Colonic mucosa (tissue), 4 donors: ENCODE results near the gene SLC18A3. TPM values are rescaled to one million over a fixed set of nuclear protein-coding genes. Genes with fewer than 3 reads are reported as not detected.

Source experiments
- DNase-seq: peaks from one replicate; pipeline ENCODE4 v3.0.0-alpha.2; 2020
- H3K27ac ChIP-seq: fragments of 200-600 bp; one replicate; pipeline ENCODE4 v1.8.0; 2021
- H3K27me3 ChIP-seq: fragments of 200-600 bp; one replicate; pipeline ENCODE4 v1.8.0; 2021
- H3K36me3 ChIP-seq: fragments of 200-600 bp; one replicate; pipeline ENCODE4 v1.8.0; 2021
- H3K4me1 ChIP-seq: fragments of 200-600 bp; one replicate; pipeline ENCODE4 v1.8.0; 2021; ENCODE audit warnings: mild to moderate bottlenecking
- H3K4me3 ChIP-seq: fragments of 200-600 bp; one replicate; pipeline ENCODE4 v1.8.0; 2021
- H3K9ac ChIP-seq, 2 donors: one replicate each; pipeline ENCODE4 v1.7.0; 2013; ENCODE audit warnings: control low read depth in 2 of 2, low read depth in 2 of 2, low read length in 2 of 2
- H3K9me3 ChIP-seq: fragments of 200-600 bp; one replicate; pipeline ENCODE4 v1.8.0; 2021
- CTCF ChIP-seq: fragments of 200-600 bp; IDR thresholded peaks from one replicate; pipeline ENCODE4 v1.8.0; 2022; ENCODE audit warnings: antibody characterized with exemption, mild to moderate bottlenecking
- intact Hi-C: fragments of 100-400 bp; cut with DNase I; formaldehyde crosslinking; loops from one replicate; pipeline ENCODE4 v1.14.1; 2022
- total RNA-seq, 2 donors: library from RNA; stranded (reverse); fragmentation: NEBNext Ultra II Directional in 1 of 2; extraction: Animal tissue kit (Norgen Biotek cat#: 25700) in 1 of 2; gene quantifications; one replicate each; pipeline ENCODE4 v1.2.1, GENCODE V29; 2021
- donor health status: healthy.
- donor health status: DM: no; HTN: no; CAD: no.
- donor health status: DM: no; HTN: no; CAD: no.

Gene SLC18A3
- total RNA-seq, 2 donors from 2014 or later = 0.42 TPM; not detected in 1

- intact Hi-C loops = no loop called here
- no peaks in the 10 kb centered on the region for H3K4me1 ChIP-seq
- no peak for TF ChIP-seq CTCF
- no peak overlapping the region for H3K4me3 ChIP-seq
- H3K27me3 ChIP-seq = no peaks in the 10 kb centered on the region
- H3K36me3 ChIP-seq = no peaks in the 10 kb centered on the region
- H3K9ac ChIP-seq = no peak overlapping the region
- H3K9me3 ChIP-seq = no peaks in the 10 kb centered on the region
- no peak overlapping the region for H3K27ac ChIP-seq
- no peak for DNase-seq
Measured at GRCh38 chr10:49620286-49620810, 10.2 kb downstream of the SLC18A3 start.

- Histone ChIP-seq H3K4me3 (no peak overlapping the region), H3K27ac (no peak overlapping the region), H3K36me3 (no peaks in the 10 kb centered on the region), H3K9me3 (no peaks in the 10 kb centered on the region), H3K9ac (no peak overlapping the region), H3K4me1 (no peaks in the 10 kb centered on the region), H3K27me3 (no peaks in the 10 kb centered on the region)
- no peak for DNase-seq
- intact Hi-C loops = no loop called here
- no peak for TF ChIP-seq CTCF
Measured at GRCh38 chr10:49620841-49621378, 10.8 kb downstream of the SLC18A3 start.

- no peaks in the 10 kb centered on the region for H3K9me3 ChIP-seq
- no peak for DNase-seq
- H3K36me3 ChIP-seq = no peaks in the 10 kb centered on the region
- H3K9ac ChIP-seq = no peak overlapping the region
- H3K27me3 ChIP-seq = no peaks in the 10 kb centered on the region
- H3K4me3 ChIP-seq = no peak overlapping the region
- H3K4me1 ChIP-seq = no peaks in the 10 kb centered on the region
- intact Hi-C loops = no loop called here
- no peak overlapping the region for H3K27ac ChIP-seq
- TF ChIP-seq CTCF = no peak
Measured at GRCh38 chr10:49621561-49621960, 11.5 kb downstream of the SLC18A3 start.

GRCh38 chr10:49622426-49623425 is 12.6 kb downstream of the SLC18A3 start:
- intact Hi-C loops = no loop called here
- no peaks in the 10 kb centered on the region for H3K9me3 ChIP-seq
- no peak overlapping the region for H3K9ac ChIP-seq
- no peak overlapping the region for H3K4me3 ChIP-seq
- H3K27me3 ChIP-seq = no peaks in the 10 kb centered on the region
- H3K36me3 ChIP-seq = no peaks in the 10 kb centered on the region
- TF ChIP-seq CTCF = no peak
- H3K27ac ChIP-seq = no peak overlapping the region
- no peaks in the 10 kb centered on the region for H3K4me1 ChIP-seq
- DNase-seq = no peak

DNA sequence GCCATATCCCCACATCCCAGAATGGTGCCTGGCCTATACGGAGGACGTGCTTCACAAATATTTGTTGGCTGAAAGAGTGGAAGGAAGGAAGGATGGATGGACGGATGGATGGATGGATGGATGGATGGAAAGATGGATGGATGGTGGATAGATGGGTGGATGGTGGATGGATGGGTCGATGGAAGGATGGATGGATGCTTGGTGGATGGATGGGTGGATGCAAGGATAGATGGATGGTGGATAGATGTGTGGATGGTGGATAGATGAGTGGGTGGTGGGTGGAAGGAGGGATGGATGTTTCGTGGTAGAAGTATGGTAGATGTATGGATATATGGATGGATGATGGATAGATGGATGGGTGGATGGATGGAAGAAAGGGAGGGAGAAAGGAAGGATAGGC is 14.5 kb downstream of the SLC18A3 start:
- no peak for DNase-seq
- H3K27ac ChIP-seq = no peak overlapping the region
- H3K9me3 ChIP-seq = no peaks in the 10 kb centered on the region
- no peak for TF ChIP-seq CTCF
- H3K4me1 ChIP-seq = no peaks in the 10 kb centered on the region
- no peak overlapping the region for H3K9ac ChIP-seq
- H3K4me3 ChIP-seq = no peak overlapping the region
- no peaks in the 10 kb centered on the region for H3K36me3 ChIP-seq
- intact Hi-C loops = no loop called here
- no peaks in the 10 kb centered on the region for H3K27me3 ChIP-seq
